ENCODE data around the gene SARDH.

The SARDH gene

GRCh38 chr9:133664173-133665050 lies 73.7 kb downstream of the SARDH start:
- Histone ChIP-seq H3K27me3 (ENCODE audit: insufficient read depth, poor library complexity, severe bottlenecking) (peaks cover 16% of the 10 kb centered on the region), H3K36me3 (ENCODE audit: low read depth) (no peaks in the 10 kb centered on the region), H3K4me1 (ENCODE audit: insufficient read depth, poor library complexity, severe bottlenecking) (no peaks in the 10 kb centered on the region), H3K27ac (ENCODE audit: poor library complexity, severe bottlenecking) (no peak overlapping the region), H3K9me3 (ENCODE audit: severe bottlenecking) (no peaks in the 10 kb centered on the region), H3K4me3 (ENCODE audit: severe bottlenecking) (no peak overlapping the region)
- no peak for ATAC-seq (ENCODE audit: low read depth)
- DNase-seq (ENCODE audit: low spot score), result no peak
- no peak for TF ChIP-seq CTCF (IDR thresholded peaks at IDR 0.05; ENCODE audit: poor library complexity, severe bottlenecking)

- Histone ChIP-seq H3K4me3 (ENCODE audit: severe bottlenecking) (no peak overlapping the region), H3K27me3 (ENCODE audit: insufficient read depth, poor library complexity, severe bottlenecking) (peaks cover 38% of the 10 kb centered on the region), H3K4me1 (ENCODE audit: insufficient read depth, poor library complexity, severe bottlenecking) (no peaks in the 10 kb centered on the region), H3K27ac (ENCODE audit: poor library complexity, severe bottlenecking) (no peak overlapping the region), H3K9me3 (ENCODE audit: severe bottlenecking) (no peaks in the 10 kb centered on the region), H3K36me3 (ENCODE audit: low read depth) (no peaks in the 10 kb centered on the region)
- ATAC-seq (ENCODE audit: low read depth), result no peak
- TF ChIP-seq CTCF (IDR thresholded peaks at IDR 0.05; ENCODE audit: poor library complexity, severe bottlenecking), result no peak
- DNase-seq (ENCODE audit: low spot score), result no peak
Measured at GRCh38 chr9:133661846-133662540, 76.2 kb downstream of the SARDH start.

- no peaks in the 10 kb centered on the region for H3K9me3 ChIP-seq (ENCODE audit: severe bottlenecking)
- H3K36me3 ChIP-seq (ENCODE audit: low read depth), result no peaks in the 10 kb centered on the region
- DNase-seq (ENCODE audit: low spot score) (no peak), ATAC-seq (ENCODE audit: low read depth) (no peak)
- peaks cover 63% of the 10 kb centered on the region for H3K27me3 ChIP-seq (ENCODE audit: insufficient read depth, poor library complexity, severe bottlenecking)
- no peak overlapping the region for H3K27ac ChIP-seq (ENCODE audit: poor library complexity, severe bottlenecking)
- H3K4me3 ChIP-seq (ENCODE audit: severe bottlenecking), result no peak overlapping the region
- no peak for TF ChIP-seq CTCF (IDR thresholded peaks at IDR 0.05; ENCODE audit: poor library complexity, severe bottlenecking)
- H3K4me1 ChIP-seq (ENCODE audit: insufficient read depth, poor library complexity, severe bottlenecking), result no peaks in the 10 kb centered on the region
Measured at GRCh38 chr9:133659516-133659915, 78.6 kb downstream of the SARDH start.

GRCh38 chr9:133658442-133659431 lies 79.4 kb downstream of the SARDH start:
- ATAC-seq (ENCODE audit: low read depth) (peak; percentile 82), DNase-seq (ENCODE audit: low spot score) (no peak)
- TF ChIP-seq CTCF (IDR thresholded peaks at IDR 0.05; ENCODE audit: poor library complexity, severe bottlenecking), result no peak
- Histone ChIP-seq H3K4me3 (ENCODE audit: severe bottlenecking) (no peak overlapping the region), H3K27me3 (ENCODE audit: insufficient read depth, poor library complexity, severe bottlenecking) (peaks cover 68% of the 10 kb centered on the region), H3K36me3 (ENCODE audit: low read depth) (no peaks in the 10 kb centered on the region), H3K27ac (ENCODE audit: poor library complexity, severe bottlenecking) (no peak overlapping the region), H3K9me3 (ENCODE audit: severe bottlenecking) (no peaks in the 10 kb centered on the region), H3K4me1 (ENCODE audit: insufficient read depth, poor library complexity, severe bottlenecking) (no peaks in the 10 kb centered on the region)
